Measurements from ENCODE around the gene NCR3LG1.

NCR3LG1 gene

GRCh38 chr11:17392872-17393271, 41.3 kb downstream of the NCR3LG1 start:
- no peak for DNase-seq (ENCODE audit: low read depth in 3 of 3, low spot score in 1 of 3)

- no peak for DNase-seq (ENCODE audit: low read depth in 3 of 3, low spot score in 1 of 3)
Observed at GRCh38 chr11:17393472-17393871, 41.9 kb downstream of the NCR3LG1 start.

GRCh38 chr11:17394743-17395390, 43.3 kb downstream of the NCR3LG1 start:
- DNase-seq (ENCODE audit: low read depth in 3 of 3, low spot score in 1 of 3): no peak

GRCh38 chr11:17395554-17395961, 44.0 kb downstream of the NCR3LG1 start:
- DNase-seq (ENCODE audit: low read depth in 3 of 3, low spot score in 1 of 3): no peak

GRCh38 chr11:17395978-17396377, 44.4 kb downstream of the NCR3LG1 start:
- DNase-seq (ENCODE audit: low read depth in 3 of 3, low spot score in 1 of 3): no peak

- no peak for DNase-seq (ENCODE audit: low read depth in 3 of 3, low spot score in 1 of 3)
Observed at GRCh38 chr11:17396598-17397310, 45.2 kb downstream of the NCR3LG1 start.

GRCh38 chr11:17397311-17398002, 45.9 kb downstream of the NCR3LG1 start:
- no peak for DNase-seq (ENCODE audit: low read depth in 3 of 3, low spot score in 1 of 3)

GRCh38 chr11:17399236-17399635, 47.6 kb downstream of the NCR3LG1 start:
- DNase-seq (ENCODE audit: low read depth in 3 of 3, low spot score in 1 of 3): no peak

GRCh38 chr11:17400048-17400775, 48.6 kb downstream of the NCR3LG1 start:
- no peak for DNase-seq (ENCODE audit: low read depth in 3 of 3, low spot score in 1 of 3)

GRCh38 chr11:17401316-17401715, 49.7 kb downstream of the NCR3LG1 start:
- DNase-seq (ENCODE audit: low read depth in 3 of 3, low spot score in 1 of 3): no peak

GRCh38 chr11:17401841-17402240, 50.2 kb downstream of the NCR3LG1 start:
- DNase-seq (ENCODE audit: low read depth in 3 of 3, low spot score in 1 of 3): no peak

GRCh38 chr11:17402486-17402885, 50.9 kb downstream of the NCR3LG1 start:
- DNase-seq (ENCODE audit: low read depth in 3 of 3, low spot score in 1 of 3): no peak

- no peak for DNase-seq (ENCODE audit: low read depth in 3 of 3, low spot score in 1 of 3)
Observed at GRCh38 chr11:17403980-17404759, 52.6 kb downstream of the NCR3LG1 start.

- no peak for DNase-seq (ENCODE audit: low read depth in 3 of 3, low spot score in 1 of 3)
Observed at GRCh38 chr11:17405232-17406005, 53.8 kb downstream of the NCR3LG1 start.

- no peak for DNase-seq (ENCODE audit: low read depth in 3 of 3, low spot score in 1 of 3)
Observed at GRCh38 chr11:17406082-17406817, 54.6 kb downstream of the NCR3LG1 start.

GRCh38 chr11:17406818-17407149, 55.2 kb downstream of the NCR3LG1 start:
- DNase-seq (ENCODE audit: low read depth in 3 of 3, low spot score in 1 of 3): no peak

- DNase-seq (ENCODE audit: low read depth in 3 of 3, low spot score in 1 of 3): no peak
Observed at GRCh38 chr11:17407575-17407974, 56.0 kb downstream of the NCR3LG1 start.

- no peak for DNase-seq (ENCODE audit: low read depth in 3 of 3, low spot score in 1 of 3)
Observed at GRCh38 chr11:17408026-17408425, 56.4 kb downstream of the NCR3LG1 start.

GRCh38 chr11:17408641-17409040, 57.0 kb downstream of the NCR3LG1 start:
- no peak for DNase-seq (ENCODE audit: low read depth in 3 of 3, low spot score in 1 of 3)
